Brain pericyte (primary cell): ENCODE data around the gene MYBBP1A.

Source experiments
- DNase-seq: peaks from one replicate; pipeline ENCODE4 v3.0.0-alpha.2; 2012; ENCODE audit warnings: low read depth, low spot score

The MYBBP1A gene

GRCh38 chr17:4537451-4538235 lies 17.5 kb downstream of the MYBBP1A start:
- no peak for DNase-seq

- DNase-seq: no peak
Measured at GRCh38 chr17:4536742-4537411, 18.3 kb downstream of the MYBBP1A start.

DNA sequence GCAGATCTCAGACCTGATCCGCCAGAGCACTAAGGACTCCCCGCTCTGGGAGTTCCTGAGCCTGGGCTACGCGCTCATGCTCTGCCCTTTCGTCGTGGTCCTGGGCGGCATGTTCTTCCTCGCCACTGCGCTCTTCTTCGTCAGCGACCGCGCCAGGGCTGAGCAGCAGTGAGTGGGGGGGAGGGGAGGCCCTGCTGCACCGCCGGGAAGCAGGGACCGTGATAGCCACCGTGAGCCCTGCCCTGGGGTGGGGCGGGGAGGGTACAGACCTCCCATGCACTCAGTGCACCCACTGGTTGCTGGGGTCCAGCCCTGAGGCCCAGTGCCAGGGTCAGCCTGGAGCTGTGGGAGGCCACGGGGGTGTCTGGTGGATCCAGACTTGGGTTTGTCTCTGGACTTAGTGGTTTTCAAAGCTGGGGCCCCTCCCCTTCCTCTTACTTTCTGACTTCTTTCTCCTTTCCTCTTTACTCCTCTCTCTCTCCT lies 18.9 kb downstream of the MYBBP1A start:
- DNase-seq: no peak

DNA sequence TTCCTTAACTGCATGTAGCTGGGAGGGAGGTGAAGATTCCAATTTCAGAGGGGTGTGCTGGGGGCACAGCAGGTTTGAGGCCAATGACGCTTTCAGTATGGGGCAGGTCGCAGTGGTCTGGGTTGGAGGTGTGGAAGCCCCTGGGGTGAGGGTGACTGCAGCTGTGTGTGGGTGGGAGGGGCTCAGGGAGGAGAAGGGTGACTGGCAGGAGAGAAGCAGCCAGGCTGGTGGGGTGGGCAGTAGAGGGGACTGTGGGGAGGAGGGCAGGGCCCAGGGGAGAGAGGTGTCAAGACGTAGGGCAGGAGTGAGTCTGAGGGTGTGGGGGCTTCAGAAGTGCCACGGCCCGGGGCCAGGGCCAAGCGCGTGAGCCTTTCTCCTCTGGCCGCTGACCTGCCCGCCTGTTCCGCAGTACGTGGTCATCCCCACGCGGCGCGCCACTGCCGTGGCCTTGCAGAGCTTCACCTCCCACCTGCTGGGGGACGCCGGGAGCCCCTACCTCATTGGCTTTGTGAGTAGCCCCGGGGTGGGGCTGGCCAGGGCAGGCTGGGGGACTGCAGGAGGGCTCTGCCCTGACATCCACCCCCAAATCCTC lies 19.4 kb downstream of the MYBBP1A start:
- DNase-seq: no peak

DNA sequence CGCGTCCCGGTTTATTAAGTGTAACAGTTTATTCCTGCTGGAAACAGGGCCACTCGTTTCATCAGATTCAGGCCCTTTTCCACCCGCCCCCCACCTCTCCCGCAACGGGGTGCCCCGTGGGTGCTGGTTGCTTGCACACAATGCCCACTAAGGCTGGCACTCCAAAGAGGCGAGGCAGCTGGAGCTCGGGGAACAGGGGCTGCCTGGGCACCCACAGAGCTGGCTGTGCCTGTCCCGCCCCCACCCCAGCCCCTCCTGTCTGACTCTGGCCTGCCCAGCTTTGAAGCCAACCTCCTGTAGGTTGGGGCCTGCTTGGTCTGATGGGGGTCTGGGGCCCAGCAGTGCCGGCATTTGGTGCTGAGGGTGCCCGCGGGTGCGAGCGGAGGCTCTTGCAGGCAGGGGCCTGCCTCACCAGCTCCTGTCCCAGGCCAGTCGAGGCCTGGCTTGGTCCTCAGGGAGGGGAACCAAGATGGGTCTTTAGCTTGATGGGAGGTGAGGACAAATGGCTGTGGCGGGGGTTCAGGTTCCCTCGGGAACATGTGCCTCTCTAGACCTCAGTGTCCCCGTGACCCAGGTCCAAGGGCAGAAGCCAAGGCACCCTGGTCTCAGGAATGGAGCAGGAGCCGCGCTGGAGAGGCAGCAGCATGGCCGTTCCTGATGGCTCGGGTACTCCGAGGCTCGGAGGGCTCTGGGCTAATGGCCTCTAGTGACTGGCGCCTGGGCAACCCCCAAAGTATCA lies 20.1 kb downstream of the MYBBP1A start:
- no peak for DNase-seq

DNA sequence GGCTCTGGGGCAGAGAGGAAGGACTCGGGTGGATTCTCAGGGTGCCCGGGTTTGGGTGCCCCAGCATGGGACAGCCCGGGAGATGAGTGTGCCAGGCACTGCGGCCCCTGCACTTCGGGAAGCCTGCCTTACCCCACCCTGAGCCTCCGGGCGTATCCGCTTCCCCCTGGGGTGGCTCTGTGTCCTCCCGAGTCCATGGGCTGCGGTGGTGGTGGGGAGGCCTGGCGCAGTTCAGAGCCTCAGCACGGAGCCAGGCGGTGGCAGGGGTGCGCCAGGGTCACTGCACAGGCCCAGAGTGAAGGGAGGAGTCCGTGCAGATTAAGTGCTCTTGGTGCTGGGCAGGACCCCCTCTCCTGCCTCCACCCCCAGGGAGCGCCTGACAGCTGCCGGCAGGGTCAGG lies 20.7 kb downstream of the MYBBP1A start:
- no peak for DNase-seq

DNA sequence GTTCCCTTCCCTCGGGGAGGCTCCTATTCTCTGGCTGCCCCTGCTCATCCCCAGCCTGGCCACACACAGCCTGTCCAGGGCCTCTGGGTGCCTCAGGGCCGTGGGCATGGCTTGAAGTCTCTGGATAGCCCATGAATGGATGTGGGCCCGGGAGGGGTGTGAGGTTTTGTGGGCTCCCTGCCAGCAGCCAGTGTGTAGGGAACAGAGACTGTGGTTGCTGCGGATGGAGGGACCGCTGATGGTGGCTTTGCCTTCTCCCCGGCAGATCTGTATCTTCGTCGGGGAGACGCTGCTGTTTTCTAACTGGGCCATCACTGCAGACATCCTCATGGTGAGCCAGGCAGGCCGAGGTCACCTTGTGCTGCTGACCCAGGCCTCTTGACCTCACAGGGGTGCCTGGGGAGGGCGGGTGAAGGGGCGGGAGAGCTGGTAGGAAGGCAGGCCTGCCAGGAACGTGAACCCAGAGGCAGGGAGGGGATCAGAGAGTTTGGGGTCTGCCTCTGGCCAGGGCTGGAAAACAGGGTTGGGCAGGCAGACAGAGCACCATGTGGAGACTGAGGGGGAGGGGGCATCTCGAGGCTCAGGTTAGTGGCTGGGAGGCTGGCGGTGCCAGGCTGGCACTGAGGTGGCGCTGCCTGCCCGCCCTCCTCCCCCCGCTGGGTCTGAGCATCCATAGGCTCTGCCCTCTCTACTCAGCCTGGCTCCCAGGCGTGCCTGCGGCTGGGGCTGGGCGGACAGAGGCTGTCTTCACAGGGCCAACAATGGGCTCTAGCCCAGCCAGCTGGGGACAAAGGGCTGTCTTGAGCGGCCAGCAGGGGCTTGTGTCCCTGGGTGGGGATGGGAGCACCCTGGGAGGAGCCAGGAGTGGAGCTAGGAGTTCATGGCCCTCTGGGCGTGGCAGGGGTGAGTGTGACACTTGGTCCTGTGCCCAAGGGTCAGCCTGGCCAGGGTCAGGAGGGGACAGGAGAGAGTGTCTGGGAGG lies 21.4 kb downstream of the MYBBP1A start:
- DNase-seq: no peak

GRCh38 chr17:4532860-4533522 lies 22.2 kb downstream of the MYBBP1A start:
- DNase-seq: no peak

GRCh38 chr17:4531988-4532736 lies 23.0 kb downstream of the MYBBP1A start:
- DNase-seq: no peak

DNA sequence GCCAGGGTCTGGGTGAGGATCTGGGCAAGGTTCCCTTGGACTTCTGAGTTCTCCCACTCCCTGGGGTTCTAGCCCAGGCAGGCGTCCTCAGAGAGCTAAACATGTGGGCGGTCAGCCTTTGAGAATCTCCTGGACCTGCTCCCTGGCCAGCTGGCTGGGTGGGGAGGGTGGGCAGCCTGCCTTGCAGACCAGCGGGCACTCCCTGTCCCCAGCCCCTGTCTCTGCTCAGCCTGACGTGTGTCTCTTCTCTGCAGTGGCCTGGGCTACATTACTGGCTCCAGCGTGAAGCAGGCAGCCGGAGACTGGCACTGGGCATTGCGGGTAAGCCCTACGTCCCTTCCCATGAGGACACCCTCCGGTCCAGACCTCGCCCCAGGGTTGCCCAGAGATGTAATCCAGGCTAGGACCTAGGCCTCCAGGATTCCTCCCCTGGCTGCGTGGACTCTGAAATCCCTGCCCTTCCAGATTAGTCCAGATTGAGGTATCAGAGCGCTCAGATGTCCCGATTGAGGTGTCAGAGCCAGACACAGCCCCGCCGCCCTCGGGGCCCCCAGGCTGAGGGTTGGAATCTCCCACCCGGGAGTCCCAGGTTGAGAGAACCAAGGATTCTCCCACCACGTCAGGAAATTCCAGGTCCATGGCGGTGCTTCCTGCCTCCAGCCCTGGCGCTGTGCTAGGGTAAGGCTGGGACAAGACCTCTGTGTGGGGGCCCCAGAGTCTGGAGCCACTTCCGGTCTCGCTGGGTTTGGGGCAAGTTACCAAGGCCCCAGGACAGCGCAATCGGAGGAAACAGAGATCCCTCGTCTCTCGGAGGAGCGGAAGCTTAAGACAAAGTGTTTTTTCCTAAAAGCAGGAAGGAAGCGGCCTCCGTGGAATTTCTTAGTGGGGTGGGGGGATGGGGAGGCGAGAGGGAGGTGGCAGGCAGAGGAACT lies 24.1 kb downstream of the MYBBP1A start:
- DNase-seq: no peak

DNA sequence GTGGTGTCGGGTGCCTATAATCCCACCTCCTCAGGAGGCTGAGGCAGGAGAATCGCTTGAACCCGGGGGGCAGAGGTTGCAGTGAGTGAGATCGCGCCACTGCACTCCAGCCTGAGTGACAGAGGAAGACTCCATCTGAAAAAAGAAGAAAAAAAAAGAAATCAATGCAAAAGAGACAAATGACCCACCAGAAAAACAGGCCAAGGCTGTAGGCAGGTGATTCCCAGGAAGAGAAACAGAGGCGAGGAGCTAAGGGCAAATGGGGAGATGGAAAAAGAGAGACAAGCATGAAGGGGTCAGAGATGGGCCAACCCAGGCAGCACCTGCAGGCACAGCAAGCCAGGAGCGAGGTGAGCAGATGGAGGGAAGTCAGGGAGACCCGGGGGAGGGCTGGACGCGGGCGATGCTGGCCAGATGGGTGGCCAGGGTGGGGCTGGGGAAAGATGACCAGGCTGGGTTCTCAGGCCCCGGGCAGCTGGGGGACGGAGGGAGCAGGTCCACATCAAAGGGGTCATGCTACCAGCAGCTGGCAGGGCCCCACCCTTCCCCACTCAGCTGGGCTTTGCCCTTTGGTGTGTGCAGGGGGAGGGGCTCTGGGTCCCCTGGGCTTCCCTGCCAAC lies 25.5 kb downstream of the MYBBP1A start:
- DNase-seq: no peak

DNA sequence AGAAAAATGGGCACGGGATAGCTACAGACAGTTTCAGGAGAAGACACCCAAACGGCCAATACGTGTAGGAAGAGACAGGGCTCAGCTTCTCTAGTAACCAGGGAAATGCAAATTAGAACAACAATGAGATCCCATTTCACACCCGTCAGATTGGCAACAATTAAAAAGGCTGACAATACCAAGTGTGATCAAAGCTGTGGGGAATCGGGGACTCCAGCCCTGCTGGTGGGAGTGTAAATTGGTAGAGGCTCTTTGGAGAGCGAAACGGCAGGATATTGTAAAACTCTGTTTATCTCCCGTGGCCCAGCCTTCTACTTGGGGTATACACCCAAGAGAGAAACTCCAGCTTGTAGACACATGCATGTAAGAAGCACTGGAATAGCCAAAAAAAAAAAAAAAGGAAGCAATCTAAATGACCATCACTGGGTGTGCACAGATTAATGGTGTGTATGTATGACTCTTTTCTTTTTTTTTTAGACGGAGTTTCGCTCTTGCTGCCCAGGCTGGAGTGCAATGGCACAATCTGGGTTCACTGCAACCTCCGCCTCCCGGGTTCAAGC lies 27.5 kb downstream of the MYBBP1A start:
- no peak for DNase-seq

DNA sequence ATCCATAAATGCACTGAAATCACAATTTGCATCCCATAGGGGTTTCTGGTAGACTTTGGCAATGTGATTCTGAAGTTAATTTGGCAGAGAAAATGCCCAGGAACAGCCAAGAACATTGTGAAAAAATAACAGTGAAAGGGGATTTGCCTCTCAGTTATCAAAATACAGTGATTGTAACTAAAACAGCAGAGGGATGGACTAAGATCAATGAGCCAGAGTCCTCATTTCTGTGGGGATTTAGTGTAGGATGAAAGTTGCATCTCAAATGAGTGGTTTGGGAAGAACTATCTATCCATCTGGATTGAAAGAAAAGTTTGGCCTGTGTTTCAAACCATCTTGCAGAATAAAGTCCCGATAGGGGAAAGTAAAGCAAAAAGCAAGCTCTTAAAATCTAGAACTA lies 28.1 kb downstream of the MYBBP1A start:
- no peak for DNase-seq

GRCh38 chr17:4525691-4526397 lies 29.3 kb downstream of the MYBBP1A start:
- DNase-seq: no peak

- no peak for DNase-seq
Measured at GRCh38 chr17:4523946-4524345, 31.2 kb downstream of the MYBBP1A start.

DNA sequence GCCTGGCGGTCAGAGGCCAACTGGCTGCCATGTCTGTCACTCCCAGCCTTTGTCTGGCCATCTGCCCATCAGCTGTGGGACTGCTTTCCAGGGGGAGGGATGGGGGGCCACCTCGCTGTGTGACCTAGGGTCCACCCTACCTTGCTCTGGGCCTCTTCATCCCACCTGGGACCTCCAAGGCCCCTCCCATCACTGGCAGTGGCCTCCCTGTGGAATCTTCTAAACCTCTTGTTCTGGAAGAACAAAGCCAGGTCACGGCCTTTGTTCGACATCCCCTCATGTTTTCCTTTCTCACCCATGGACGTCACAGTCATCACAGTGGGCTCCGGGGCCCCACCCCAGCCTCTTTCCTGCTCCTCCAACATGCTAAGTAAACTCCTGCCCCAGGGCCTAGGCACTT lies 32.5 kb downstream of the MYBBP1A start:
- no peak for DNase-seq
